ENCODE data around the gene COPB2.

The COPB2 gene

DNA sequence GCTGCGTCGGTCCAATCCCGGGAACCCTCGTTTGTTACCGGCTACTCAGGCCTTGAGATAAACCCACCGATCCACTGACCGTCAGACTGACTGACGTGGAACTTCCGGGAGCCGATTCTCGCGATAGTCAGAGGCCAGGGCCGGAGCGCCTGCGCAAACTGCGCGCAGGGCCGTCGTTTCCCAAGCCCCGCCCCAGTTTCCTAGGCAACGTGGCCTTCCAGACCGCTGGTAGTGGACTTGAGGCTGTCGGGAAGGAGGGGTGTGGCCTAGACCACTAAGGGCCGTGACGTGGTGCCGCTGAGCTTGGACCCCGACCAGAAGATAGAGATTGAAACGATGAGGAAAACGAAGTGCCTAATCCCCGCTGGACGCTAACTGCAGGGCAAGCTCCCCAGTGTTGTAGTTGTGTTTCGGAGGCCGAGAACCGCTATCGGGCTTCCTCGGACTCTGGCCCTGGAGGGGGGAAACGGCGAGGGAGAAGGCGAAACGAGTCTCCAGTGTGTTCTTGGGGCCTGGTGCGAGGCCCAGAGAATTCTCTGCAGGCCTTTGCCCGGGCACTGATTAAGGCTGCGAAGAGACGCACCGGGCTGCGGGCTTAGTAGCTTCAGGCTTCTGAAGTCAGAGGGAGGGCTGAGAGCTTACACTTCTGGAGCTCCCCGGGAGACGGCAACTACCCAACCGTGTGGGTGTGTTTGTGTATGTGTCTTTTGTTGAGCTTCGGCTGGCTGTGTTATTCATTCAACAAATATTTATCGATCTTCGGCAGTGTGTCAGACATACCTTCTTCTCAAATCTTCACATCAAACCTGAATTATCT is at the start of gene COPB2:
Gene COPB2 (minus strand): TSS at position 96 of the 817 bp plus-strand sequence. CDS start 97 bp downstream, outside the sequence.
- ChIA-PET CTCF (interaction anchor here (1.8 to 3.4 kb wide), 3 partner anchors 10 to 38 kb away, joined by 7 to 14 read pairs (median 10); no protein-coding TSS in a partner anchor), POLR2A (interaction anchor here (0.7 to 1.7 kb wide), 5 partner anchors 10 to 88 kb away, joined by 3 to 5 read pairs (median 3); partner anchors contain the start of gene MRPS22)
- peak within 1 kb of the TSS; percentile 97 for H3K4me3 ChIP-seq (ENCODE audit: low read depth, low read length)
- peak; percentile 94 for DNase-seq (ENCODE audit: low read depth, low spot score)
- TF ChIP-seq, protein P1, sequence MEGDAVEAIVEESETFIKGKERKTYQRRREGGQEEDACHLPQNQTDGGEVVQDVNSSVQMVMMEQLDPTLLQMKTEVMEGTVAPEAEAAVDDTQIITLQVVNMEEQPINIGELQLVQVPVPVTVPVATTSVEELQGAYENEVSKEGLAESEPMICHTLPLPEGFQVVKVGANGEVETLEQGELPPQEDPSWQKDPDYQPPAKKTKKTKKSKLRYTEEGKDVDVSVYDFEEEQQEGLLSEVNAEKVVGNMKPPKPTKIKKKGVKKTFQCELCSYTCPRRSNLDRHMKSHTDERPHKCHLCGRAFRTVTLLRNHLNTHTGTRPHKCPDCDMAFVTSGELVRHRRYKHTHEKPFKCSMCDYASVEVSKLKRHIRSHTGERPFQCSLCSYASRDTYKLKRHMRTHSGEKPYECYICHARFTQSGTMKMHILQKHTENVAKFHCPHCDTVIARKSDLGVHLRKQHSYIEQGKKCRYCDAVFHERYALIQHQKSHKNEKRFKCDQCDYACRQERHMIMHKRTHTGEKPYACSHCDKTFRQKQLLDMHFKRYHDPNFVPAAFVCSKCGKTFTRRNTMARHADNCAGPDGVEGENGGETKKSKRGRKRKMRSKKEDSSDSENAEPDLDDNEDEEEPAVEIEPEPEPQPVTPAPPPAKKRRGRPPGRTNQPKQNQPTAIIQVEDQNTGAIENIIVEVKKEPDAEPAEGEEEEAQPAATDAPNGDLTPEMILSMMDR (IDR thresholded peaks at IDR 0.05; ENCODE audit: insufficient read depth, low read length, missing control alignments) = no peak

DNA sequence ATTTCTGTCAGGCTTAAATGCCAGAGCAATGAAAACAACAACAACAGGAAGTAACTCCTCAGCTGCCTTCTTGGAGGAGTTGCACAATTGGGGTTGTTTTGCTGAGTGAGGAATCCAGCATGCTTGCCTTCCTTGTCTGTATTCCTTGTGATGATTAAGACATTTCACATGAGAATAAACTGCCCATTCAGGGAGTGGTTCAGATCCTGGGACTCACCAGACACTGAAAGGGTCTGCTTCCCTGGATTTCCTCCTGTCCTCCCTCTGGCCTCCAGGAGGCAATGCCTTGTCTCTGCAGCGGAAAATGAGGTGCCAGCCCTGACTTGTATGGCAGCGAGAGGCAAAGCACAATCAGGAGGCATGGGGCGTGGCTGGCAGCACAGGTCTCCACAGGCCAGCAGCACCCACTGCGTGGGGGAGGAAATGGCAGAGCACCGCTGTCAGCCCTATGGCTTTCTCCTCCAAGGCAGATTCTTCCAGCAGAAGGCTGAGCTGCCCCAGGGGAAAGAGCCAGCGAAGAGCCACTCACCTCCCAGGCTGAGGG is 45.4 kb upstream of the COPB2 start:
- H3K4me3 ChIP-seq (ENCODE audit: low read depth, low read length) = no peak overlapping the region
- TF ChIP-seq, protein P1 (IDR thresholded peaks at IDR 0.05; ENCODE audit: insufficient read depth, low read length, missing control alignments) = no peak
- ChIA-PET CTCF (interaction anchor here (1.4 to 2.1 kb wide), 3 partner anchors 10 to 127 kb away, joined by 6 to 7 read pairs (median 6); no protein-coding TSS in a partner anchor), POLR2A (no interaction called here)
- DNase-seq (ENCODE audit: low read depth, low spot score) = peak; percentile 19

DNA sequence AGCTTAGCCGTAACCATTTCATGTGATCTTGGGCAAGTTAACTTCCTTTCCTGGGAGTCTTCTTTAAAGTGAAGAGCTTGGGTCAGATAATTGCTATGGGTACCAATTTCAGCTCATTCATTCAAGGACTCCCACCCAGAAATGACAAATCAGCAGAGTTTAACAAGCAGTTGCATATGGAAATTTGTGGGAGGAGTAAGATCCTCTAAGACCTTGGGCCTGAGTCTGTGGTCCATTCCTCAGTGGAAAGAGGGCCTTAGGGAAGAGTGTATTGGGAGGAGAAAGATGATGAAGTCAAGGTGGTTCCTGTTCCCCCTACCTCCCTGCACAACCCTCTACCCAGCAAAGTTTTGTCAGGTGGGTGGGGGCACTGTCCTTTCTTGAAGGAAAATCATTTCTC is 44.8 kb upstream of the COPB2 start:
- H3K4me3 ChIP-seq (ENCODE audit: low read depth, low read length) = no peak overlapping the region
- ChIA-PET CTCF (interaction anchor here (1.4 kb wide), 2 partner anchors 9 to 128 kb away, joined by 6 to 7 read pairs; no protein-coding TSS in a partner anchor), POLR2A (no interaction called here)
- TF ChIP-seq, protein P1 (IDR thresholded peaks at IDR 0.05; ENCODE audit: insufficient read depth, low read length, missing control alignments) = no peak
- no peak for DNase-seq (ENCODE audit: low read depth, low spot score)

DNA sequence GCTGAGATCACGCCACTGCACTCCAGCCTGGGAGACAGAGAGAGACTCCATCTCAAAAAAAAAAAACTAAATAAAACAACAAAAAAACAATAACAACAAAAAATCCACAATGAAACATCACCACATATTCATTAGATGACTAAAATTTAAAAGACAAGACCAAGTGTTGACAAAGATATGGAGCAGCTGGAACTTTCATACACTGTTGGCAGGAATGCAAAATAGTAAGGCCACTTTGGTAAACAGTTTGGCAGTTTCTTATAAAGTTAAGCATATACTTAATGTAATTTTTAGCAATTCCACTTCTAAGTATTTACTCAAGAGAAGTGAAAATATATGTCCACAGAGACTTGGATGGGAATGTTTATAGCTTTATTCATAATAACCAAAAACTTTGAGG is 43.6 kb upstream of the COPB2 start:
- H3K4me3 ChIP-seq (ENCODE audit: low read depth, low read length) = no peak overlapping the region
- DNase-seq (ENCODE audit: low read depth, low spot score) = no peak
- TF ChIP-seq, protein P1 (IDR thresholded peaks at IDR 0.05; ENCODE audit: insufficient read depth, low read length, missing control alignments) = no peak
- POLR2A ChIA-PET = no interaction called here
- CTCF ChIA-PET = interaction anchor here (1.3 to 1.4 kb wide), 2 partner anchors 9 to 129 kb away, joined by 3 to 7 read pairs; no protein-coding TSS in a partner anchor

DNA sequence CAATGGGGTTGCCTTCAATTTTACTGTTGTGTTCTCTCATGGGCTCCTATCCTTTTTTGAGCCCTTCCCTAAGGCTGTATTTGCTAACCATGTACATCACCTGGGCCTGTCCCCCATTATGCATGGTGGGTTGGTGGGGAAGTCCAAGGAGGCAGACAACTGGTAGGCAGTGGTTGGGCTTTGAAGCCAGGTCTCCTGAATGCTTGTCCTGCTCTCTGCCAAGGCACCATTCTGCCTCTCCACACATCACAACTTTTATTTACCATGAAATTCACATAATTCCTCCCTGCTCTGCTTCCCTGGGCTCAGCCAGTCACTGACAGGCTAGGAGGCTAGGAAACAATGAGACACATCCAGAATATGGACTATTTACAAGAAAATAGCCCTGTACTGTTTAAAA is 41.0 kb upstream of the COPB2 start:
- DNase-seq (ENCODE audit: low read depth, low spot score) = no peak
- H3K4me3 ChIP-seq (ENCODE audit: low read depth, low read length) = no peak overlapping the region
- CTCF ChIA-PET = no interaction called here
- POLR2A ChIA-PET = no interaction called here
- TF ChIP-seq, protein P1 (IDR thresholded peaks at IDR 0.05; ENCODE audit: insufficient read depth, low read length, missing control alignments) = no peak
